H9 (cell line): Measurements from ENCODE around the gene HRH1. TPM values are rescaled to one million over a fixed set of nuclear protein-coding genes. Genes with fewer than 3 reads are reported as not detected.
A peak's percentile ranks its signal among the peaks of the same experiment; 100 is the strongest.

ENCODE experiments used
- DNase-seq: peaks from one replicate; pipeline ENCODE4 v3.0.0-alpha.2; 2017
- H2AFZ ChIP-seq: one replicate; pipeline ENCODE4 v1.6.1; 2013; ENCODE audit warnings: mild to moderate bottlenecking, low read length, control low read depth, moderate library complexity
- H2AK5ac ChIP-seq: 2 replicates; pipeline ENCODE4 v1.6.1; 2013; ENCODE audit warnings: low read length, control low read depth, mixed read lengths; ENCODE audit not compliant: insufficient read length
- H2BK120ac ChIP-seq: one replicate; pipeline ENCODE4 v1.6.1; 2013; ENCODE audit warnings: low read depth, mild to moderate bottlenecking, low read length, control low read depth, inconsistent platforms; ENCODE audit not compliant: poor library complexity, severe bottlenecking
- H2BK12ac ChIP-seq: 2 replicates; pipeline ENCODE4 v1.6.1; 2013; ENCODE audit warnings: low read length, control low read depth, mixed read lengths, low read depth; ENCODE audit not compliant: insufficient read length
- H2BK15ac ChIP-seq: 2 replicates; pipeline ENCODE4 v1.6.1; 2013; ENCODE audit warnings: low read depth, low read length, control low read depth
- H2BK20ac ChIP-seq: one replicate; pipeline ENCODE4 v1.6.1; 2013; ENCODE audit warnings: low read depth, mild to moderate bottlenecking, low read length, control low read depth, inconsistent platforms; ENCODE audit not compliant: poor library complexity, severe bottlenecking
- H2BK5ac ChIP-seq: 2 replicates; pipeline ENCODE4 v1.6.1; 2013; ENCODE audit warnings: low read length, control low read depth, mixed read lengths; ENCODE audit not compliant: insufficient read length
- H3K14ac ChIP-seq: 2 replicates; pipeline ENCODE4 v1.6.1; 2013; ENCODE audit warnings: low read length, control low read depth; ENCODE audit not compliant: insufficient read depth
- H3K18ac ChIP-seq: 2 replicates; pipeline ENCODE4 v1.6.1; 2013; ENCODE audit warnings: low read depth, mild to moderate bottlenecking, mixed read lengths, low read length, control low read depth; ENCODE audit not compliant: insufficient read length
- H3K23ac ChIP-seq: 2 replicates; pipeline ENCODE4 v1.6.1; 2013; ENCODE audit warnings: low read length, control low read depth, mixed read lengths, low read depth; ENCODE audit not compliant: insufficient read length
- H3K23me2 ChIP-seq: 2 replicates; pipeline ENCODE4 v1.6.1; 2013; ENCODE audit warnings: low read depth, mild to moderate bottlenecking, mixed read lengths, low read length, control low read depth; ENCODE audit not compliant: insufficient read length, poor library complexity, severe bottlenecking
- H3K27ac ChIP-seq: 2 replicates; pipeline ENCODE4 v1.5.1; 2013; ENCODE audit warnings: low read length, control low read depth, mixed read lengths, low read depth; ENCODE audit not compliant: insufficient read length
- H3K27me3 ChIP-seq: 2 replicates; pipeline ENCODE4 v1.6.1; 2013; ENCODE audit warnings: low read length, control low read depth, inconsistent platforms; ENCODE audit not compliant: insufficient read depth
- H3K4ac ChIP-seq: 2 replicates; pipeline ENCODE4 v1.6.1; 2013; ENCODE audit warnings: low read depth, mild to moderate bottlenecking, control low read depth, inconsistent platforms, low read length, moderate library complexity
- H3K4me1 ChIP-seq: 2 replicates; pipeline ENCODE4 v1.6.1; 2013; ENCODE audit warnings: low read length, control low read depth, inconsistent platforms; ENCODE audit not compliant: insufficient read depth
- H3K4me2 ChIP-seq: 2 replicates; pipeline ENCODE4 v1.6.1; 2013; ENCODE audit warnings: low read length, control low read depth, mixed read lengths; ENCODE audit not compliant: insufficient read length, insufficient read depth
- H3K56ac ChIP-seq: 2 replicates; pipeline ENCODE4 v1.6.1; 2013; ENCODE audit warnings: low read depth, mild to moderate bottlenecking, mixed read lengths, low read length, control low read depth; ENCODE audit not compliant: insufficient read length
- H3K79me1 ChIP-seq: 2 replicates; pipeline ENCODE4 v1.6.1; 2013; ENCODE audit warnings: low read depth, mild to moderate bottlenecking, moderate library complexity, low read length, control low read depth, inconsistent platforms; ENCODE audit not compliant: insufficient read depth, poor library complexity, severe bottlenecking
- H3K79me2 ChIP-seq: 2 replicates; pipeline ENCODE4 v1.6.1; 2013; ENCODE audit warnings: low read length, control low read depth, inconsistent platforms; ENCODE audit not compliant: insufficient read depth
- H3K9ac ChIP-seq: 2 replicates; pipeline ENCODE4 v1.6.1; 2013; ENCODE audit warnings: low read length, control low read depth, mixed read lengths; ENCODE audit not compliant: insufficient read length; ENCODE audit errors: extremely low read depth
- H3K9me3 ChIP-seq: one replicate; pipeline ENCODE4 v1.6.1; 2013; ENCODE audit warnings: low read depth, low read length, inconsistent platforms; ENCODE audit not compliant: control insufficient read depth
- H3T11ph ChIP-seq: one replicate; pipeline ENCODE4 v1.6.1; 2013; ENCODE audit warnings: mild to moderate bottlenecking, low read length, control low read depth, inconsistent platforms
- H4K20me1 ChIP-seq: one replicate; pipeline ENCODE4 v1.6.1; 2013; ENCODE audit not compliant: control insufficient read depth, insufficient read length, insufficient read depth
- H4K5ac ChIP-seq: 2 replicates; pipeline ENCODE4 v1.6.1; 2013; ENCODE audit warnings: low read depth, mild to moderate bottlenecking, mixed read lengths, low read length, control low read depth; ENCODE audit not compliant: insufficient read length
- H4K8ac ChIP-seq: replicated peaks from 2 replicates; pipeline ENCODE4 v1.6.1; 2013; ENCODE audit warnings: low read length, control low read depth, mixed read lengths, low read depth; ENCODE audit not compliant: insufficient read length
- H4K91ac ChIP-seq: 2 replicates; pipeline ENCODE4 v1.6.1; 2013; ENCODE audit warnings: low read depth, mild to moderate bottlenecking, moderate library complexity, mixed read lengths, low read length, control low read depth; ENCODE audit not compliant: insufficient read length
- H3K27ac Mint-ChIP-seq, 3 experiments: 2 replicates in 2 of 3; 3 replicates in 1 of 3; pipeline ENCODE4 v1.8.0; 2020 to 2021; ENCODE audit warnings: mixed read lengths in 3 of 3, mild to moderate bottlenecking in 1 of 3, moderate library complexity in 1 of 3
- H3K27me3 Mint-ChIP-seq: 2 replicates; pipeline ENCODE4 v1.8.0; 2021; ENCODE audit warnings: low read depth, mild to moderate bottlenecking, moderate library complexity, mixed read lengths
- H3K36me3 Mint-ChIP-seq, 3 experiments: 2 replicates in 2 of 3; 3 replicates in 1 of 3; pipeline ENCODE4 v1.8.0; 2020 to 2021; ENCODE audit warnings: low read depth in 3 of 3, mixed read lengths in 3 of 3; ENCODE audit not compliant: insufficient read depth in 1 of 3
- H3K4me1 Mint-ChIP-seq, 2 experiments: 2 replicates each; pipeline ENCODE4 v1.8.0; 2020; ENCODE audit warnings: mixed read lengths in 2 of 2
- H3K4me3 Mint-ChIP-seq, 2 experiments: 2 replicates in 1 of 2; 3 replicates in 1 of 2; pipeline ENCODE4 v1.8.0; 2020 to 2021; ENCODE audit warnings: mild to moderate bottlenecking in 2 of 2, mixed read lengths in 2 of 2, moderate library complexity in 1 of 2
- H3K9me3 Mint-ChIP-seq, 2 experiments: 2 replicates in 1 of 2; 3 replicates in 1 of 2; pipeline ENCODE4 v1.8.0; 2020; ENCODE audit warnings: mild to moderate bottlenecking in 2 of 2, mixed read lengths in 2 of 2, moderate library complexity in 1 of 2
- CTCF ChIP-seq: fragments of 200-600 bp; sonication (generic); conservative IDR thresholded peaks from 3 replicates; pipeline ENCODE4 v1.8.0; 2021; ENCODE audit warnings: antibody characterized with exemption, mild to moderate bottlenecking
- WGBS: extraction: QIAGEN DNeasy Blood & Tissue Kit; methylation state at CpG from one replicate; pipeline ENCODE4 v1.1.7; 2013; ENCODE audit warnings: missing lambda C conversion rate, low lambda C conversion rate, mixed read lengths; ENCODE audit not compliant: insufficient read length; ENCODE audit errors: extremely low coverage; 5-methylcytosine and 5-hydroxymethylcytosine counted together
- total RNA-seq: library from RNA; stranded (reverse); gene quantifications from 2 replicates; pipeline ENCODE4 v1.2.1, GENCODE V29; 2021

The HRH1 gene
- total RNA-seq, 1 experiment from 2014 or later: 0.74 TPM

DNA sequence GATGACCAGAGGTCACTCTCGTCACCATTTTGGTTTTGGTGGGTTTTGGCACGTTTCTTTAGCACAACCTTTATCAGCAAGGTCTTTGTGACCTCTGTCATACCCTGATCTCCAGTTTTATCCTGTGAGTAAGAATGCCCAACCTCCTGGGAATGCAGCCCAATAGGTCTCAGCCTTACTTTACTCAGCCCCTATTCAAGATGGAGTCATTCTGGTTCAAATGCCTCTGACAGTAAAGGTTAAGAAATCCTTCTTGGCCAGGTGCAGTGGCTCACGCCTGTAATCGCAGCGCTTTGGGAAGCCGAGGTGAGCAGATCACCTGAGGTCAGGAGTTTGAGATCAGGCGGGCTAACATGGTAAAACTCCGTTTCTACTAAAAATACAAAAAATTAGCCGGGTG, 114.7 kb downstream of the HRH1 start:
- H3K4me1 Mint-ChIP-seq: peaks cover 12 to 13% of the 10 kb centered on the region in 2 experiments
- TF ChIP-seq CTCF: no peak
- Histone ChIP-seq H3K27me3 (no peaks in the 10 kb centered on the region), H2BK15ac (no peak overlapping the region), H3K9me3 (no peaks in the 10 kb centered on the region), H4K5ac (no peak overlapping the region), H3K27ac (no peak overlapping the region), H3K18ac (no peak overlapping the region), H2BK120ac (no peak overlapping the region), H2AFZ (no peak overlapping the region), H3K56ac (no peak overlapping the region), H4K91ac (no peak overlapping the region), H3K23ac (no peak overlapping the region), H4K20me1 (no peaks in the 10 kb centered on the region), H3K23me2 (peaks cover 13% of the 10 kb centered on the region), H3K9ac (no peak overlapping the region), H3T11ph (no peak overlapping the region), H3K79me2 (0 out of 2 replicates have a peak, but pooled peaks cover 4% of the 10 kb centered on the region), H2BK5ac (no peak overlapping the region), H3K79me1 (peaks cover 4% of the 10 kb centered on the region), H2BK12ac (no peak overlapping the region), H3K4me1 (0 out of 2 replicates have a peak, but pooled peaks cover 5% of the 10 kb centered on the region), H3K4ac (no peak overlapping the region), H3K4me2 (no peak overlapping the region), H2BK20ac (no peak overlapping the region), H4K8ac (no peak overlapping the region), H2AK5ac (no peak overlapping the region), H3K14ac (no peak overlapping the region)
- H3K9me3 Mint-ChIP-seq: no peaks in the 10 kb centered on the region; a peak in 1 of 5 replicates
- no peak overlapping the region for H3K4me3 Mint-ChIP-seq
- peaks cover 24% of the 10 kb centered on the region for H3K27me3 Mint-ChIP-seq
- no peak for DNase-seq
- peak overlapping the region in 1 of 3 experiments; percentile 44; a peak in 1 of 7 replicates for H3K27ac Mint-ChIP-seq
- no CpG with 5 or more reads among the region's 9 CpGs for WGBS
- H3K36me3 Mint-ChIP-seq: no peaks in the 10 kb centered on the region
